ENCODE results near the gene MYL5.

GRCh38 chr4:665381-665750 lies 9.0 kb upstream of the MYL5 start:
- TF ChIP-seq, protein P1, sequence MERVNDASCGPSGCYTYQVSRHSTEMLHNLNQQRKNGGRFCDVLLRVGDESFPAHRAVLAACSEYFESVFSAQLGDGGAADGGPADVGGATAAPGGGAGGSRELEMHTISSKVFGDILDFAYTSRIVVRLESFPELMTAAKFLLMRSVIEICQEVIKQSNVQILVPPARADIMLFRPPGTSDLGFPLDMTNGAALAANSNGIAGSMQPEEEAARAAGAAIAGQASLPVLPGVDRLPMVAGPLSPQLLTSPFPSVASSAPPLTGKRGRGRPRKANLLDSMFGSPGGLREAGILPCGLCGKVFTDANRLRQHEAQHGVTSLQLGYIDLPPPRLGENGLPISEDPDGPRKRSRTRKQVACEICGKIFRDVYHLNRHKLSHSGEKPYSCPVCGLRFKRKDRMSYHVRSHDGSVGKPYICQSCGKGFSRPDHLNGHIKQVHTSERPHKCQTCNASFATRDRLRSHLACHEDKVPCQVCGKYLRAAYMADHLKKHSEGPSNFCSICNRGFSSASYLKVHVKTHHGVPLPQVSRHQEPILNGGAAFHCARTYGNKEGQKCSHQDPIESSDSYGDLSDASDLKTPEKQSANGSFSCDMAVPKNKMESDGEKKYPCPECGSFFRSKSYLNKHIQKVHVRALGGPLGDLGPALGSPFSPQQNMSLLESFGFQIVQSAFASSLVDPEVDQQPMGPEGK (CRISPR knock-in tag; IDR thresholded peaks at IDR 0.05; ENCODE audit: borderline replicate concordance) = no peak
- TF ChIP-seq TOX (CRISPR knock-in tag; IDR thresholded peaks at IDR 0.05; ENCODE audit: borderline replicate concordance) (no peak), ZFP30 (CRISPR knock-in tag; IDR thresholded peaks at IDR 0.05) (no peak), POU6F1 (CRISPR knock-in tag; IDR thresholded peaks at IDR 0.05; ENCODE audit: borderline replicate concordance, low read depth) (no peak), ESRRG (CRISPR knock-in tag; IDR thresholded peaks at IDR 0.05) (no peak), TCF4 (CRISPR knock-in tag; IDR thresholded peaks at IDR 0.05; ENCODE audit: borderline replicate concordance) (no peak), ARNTL (CRISPR knock-in tag; IDR thresholded peaks at IDR 0.05; ENCODE audit: borderline replicate concordance, low read depth) (no peak), ZC3H10 (CRISPR knock-in tag; IDR thresholded peaks at IDR 0.05) (no peak), ISL1 (CRISPR knock-in tag; IDR thresholded peaks at IDR 0.05) (no peak)
